Body of pancreas (tissue), 4 donors: ENCODE results near the gene TMEM263.

Source experiments
- CTCF ChIP-seq, 7 experiments: fragments of 450-650 bp in 4 of 7; fragments of 200-600 bp in 3 of 7; sonication (generic) in 3 of 7; IDR thresholded peaks; one replicate each; pipeline ENCODE4 v1.5.1; 2016 to 2019; ENCODE audit warnings: antibody characterized with exemption in 7 of 7
- POLR2A ChIP-seq, 3 donors: fragments of 450-650 bp; IDR thresholded peaks; one replicate each; pipeline ENCODE4 v1.6.1; 2016; ENCODE audit warnings: antibody characterized with exemption in 3 of 3, mild to moderate bottlenecking in 2 of 3

- no peak for TF ChIP-seq CTCF (IDR thresholded peaks at IDR 0.05)
- TF ChIP-seq POLR2A (IDR thresholded peaks at IDR 0.05), result no peak
Observed at GRCh38 chr12:106954462-106955376, 988 bp upstream of the TMEM263 start.
